CD1c-positive myeloid dendritic cell (primary cell): ENCODE measurements around the gene MED16.

Experiments
- DNase-seq: peaks from one replicate; pipeline ENCODE4 v3.0.0-alpha.2; 2016; ENCODE audit errors: extremely low spot score

MED16 gene

DNA sequence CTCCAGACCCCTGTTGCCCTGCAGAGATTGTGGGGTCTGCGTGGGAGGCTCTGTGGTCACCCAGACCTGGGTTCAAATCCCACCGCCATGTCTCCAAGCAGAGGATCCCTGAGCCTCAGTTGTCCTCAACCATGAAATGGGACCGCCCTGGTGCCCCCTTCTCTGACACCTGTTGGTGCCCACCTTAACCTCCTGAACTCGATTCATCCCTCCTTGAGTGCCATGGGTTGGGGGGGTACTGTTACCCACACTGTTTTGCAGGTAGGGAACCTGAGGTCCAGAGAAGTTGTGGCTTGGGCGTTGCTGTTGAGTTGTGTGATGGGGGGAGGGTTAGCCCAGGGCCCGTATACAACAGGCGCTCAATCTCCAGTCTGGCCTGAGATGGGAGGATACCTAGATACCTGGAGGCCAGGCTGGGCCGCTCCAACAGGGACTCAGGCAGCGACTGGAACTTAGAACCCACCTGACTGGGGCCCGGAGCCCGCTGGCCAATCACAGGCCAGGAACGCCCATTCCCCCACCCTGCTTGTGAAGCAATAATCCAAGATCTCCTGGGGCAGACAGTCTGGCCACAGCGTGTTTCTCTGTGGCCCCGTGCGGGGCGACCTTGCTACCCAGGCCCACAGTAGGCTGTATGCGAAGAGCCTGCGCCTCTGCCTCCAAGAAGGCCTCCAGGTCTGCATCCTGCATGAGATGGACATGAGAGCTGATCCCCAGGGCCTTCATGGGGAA is 35.6 kb upstream of the MED16 start:
- no peak for DNase-seq

DNA sequence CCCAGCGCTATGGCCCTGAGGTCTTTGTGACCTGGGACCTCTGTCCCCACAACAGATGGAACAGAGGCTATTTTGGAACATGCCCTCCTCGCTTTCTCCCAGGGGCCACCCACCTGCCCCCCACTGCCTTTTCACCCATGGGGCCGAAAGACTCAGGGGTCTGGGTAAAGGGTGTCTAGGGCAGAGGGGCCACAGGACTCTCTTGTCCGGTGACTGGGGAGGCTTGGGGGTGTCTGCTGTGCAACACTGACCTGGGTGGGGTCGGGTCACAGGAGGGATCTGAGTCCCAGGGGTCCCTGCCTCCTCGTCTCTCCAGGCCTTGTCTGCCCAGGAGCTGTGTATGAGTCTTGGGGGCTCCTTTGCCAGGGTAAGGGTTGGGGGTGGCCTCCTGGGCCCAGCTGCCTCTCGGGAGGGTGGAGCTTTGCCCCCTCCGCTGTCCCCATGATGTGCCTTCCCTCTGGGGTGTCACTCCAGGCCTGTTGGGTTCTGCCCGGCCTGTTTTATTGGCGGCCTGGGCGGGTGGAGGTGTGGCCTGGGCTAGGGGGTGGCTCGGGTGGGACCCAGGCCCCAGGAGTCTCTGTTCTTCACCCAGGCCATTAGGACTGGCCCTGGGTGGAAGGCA is 34.9 kb upstream of the MED16 start:
- no peak for DNase-seq

DNA sequence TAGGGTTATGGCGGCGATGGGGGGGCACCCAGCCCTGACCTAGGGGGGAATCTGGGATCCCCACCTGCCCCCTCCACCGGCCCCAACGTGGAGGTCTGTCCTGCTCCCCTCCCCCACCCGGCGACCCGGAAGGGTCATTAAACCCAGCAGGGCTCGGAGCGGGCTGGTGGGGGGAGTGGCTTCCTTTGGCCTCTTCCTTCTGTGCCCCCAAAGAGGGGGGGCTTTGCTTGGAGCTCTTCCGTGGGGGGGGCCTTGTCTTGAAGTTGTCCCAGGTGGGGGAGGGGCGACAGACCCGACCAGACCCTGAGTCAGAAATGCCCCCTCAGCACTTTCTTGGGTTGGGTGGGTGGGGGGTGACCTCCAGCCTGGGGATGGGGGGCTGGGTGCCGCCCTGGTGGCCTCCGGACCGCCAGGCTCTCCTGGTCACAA is 34.4 kb upstream of the MED16 start:
- DNase-seq, result no peak

DNA sequence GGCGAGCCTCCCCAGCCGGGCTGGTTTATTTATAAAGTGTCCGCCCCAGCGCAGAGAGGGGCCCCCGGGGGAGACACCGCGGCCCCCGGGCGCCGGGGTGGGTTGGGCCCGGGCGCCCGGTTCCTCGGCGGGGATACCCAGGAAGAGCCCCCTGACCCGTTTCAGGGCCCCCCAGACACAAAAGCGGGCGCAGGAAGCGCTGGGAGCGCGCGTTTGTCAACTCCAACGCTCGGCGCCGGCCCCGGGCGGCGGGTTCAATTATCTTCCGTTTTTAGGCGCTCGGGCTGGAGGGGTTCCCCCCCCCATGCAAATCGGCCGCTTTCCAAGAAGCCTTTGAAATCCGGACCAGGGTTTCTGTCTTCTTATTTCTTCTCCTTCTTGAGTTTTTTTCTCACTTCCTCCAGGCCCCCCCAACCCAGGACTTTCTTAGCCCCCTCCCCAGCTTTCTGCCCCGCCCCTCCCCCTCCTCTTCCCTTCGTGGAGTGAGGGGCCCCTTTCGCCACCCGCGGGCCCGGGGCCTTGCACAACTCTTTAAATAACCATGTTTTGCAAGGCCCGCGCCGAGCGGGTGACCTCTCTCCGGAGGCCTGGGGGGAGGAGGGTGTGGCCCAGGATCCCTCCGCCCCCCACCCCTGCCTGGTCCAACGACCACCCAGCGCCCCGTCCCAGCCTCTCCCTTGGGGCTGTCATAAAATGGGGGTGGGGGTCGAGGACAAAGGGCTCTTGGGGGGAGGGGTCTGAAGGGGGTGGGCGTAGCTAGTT is 33.8 kb upstream of the MED16 start:
- peak; percentile 88 for DNase-seq

DNA sequence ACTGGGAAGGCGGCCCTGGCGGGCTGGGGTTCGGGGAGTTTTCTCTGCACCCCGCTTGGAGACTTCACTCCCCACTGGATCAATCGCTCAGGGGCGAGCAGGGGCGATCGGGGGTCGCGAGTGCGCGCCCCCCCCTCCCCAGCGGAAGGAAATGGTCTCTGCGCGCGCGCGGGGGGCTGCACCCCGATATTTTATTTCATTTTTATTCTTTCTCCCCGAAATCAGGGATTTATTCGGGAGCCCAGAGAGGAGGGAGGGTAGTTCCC is 33.3 kb upstream of the MED16 start:
- DNase-seq, result no peak

- DNase-seq, result peak; percentile 87
These were observed 32.7 kb upstream of the MED16 start, which contains the start of gene ARID3A for GRCh38 chr19:925526-926322. TSS of gene ARID3A (plus strand) at chr19:926035. CDS start at chr19:929529, 3,494 bp downstream.

DNA sequence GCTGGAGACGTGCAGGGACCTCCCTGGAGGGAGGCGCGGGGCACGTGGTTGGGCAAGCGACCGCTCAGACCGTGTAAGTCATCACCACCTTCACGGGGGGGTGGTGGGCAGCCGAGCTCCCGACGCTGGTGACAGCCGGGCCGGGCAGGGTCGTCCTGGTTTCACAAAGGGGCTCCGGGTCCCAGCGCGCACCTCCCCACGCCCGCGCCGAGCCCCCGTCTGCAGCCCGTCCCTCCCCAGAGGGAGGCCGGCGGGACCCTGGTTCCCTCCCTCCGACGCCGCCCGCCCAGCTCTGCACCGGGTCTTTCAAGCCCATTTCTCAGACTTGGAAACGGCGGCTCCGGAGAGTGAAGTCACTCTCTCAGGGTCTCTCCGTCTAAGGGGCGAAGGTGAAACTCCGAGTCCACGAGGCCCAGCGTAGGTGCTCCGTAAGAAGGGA is 32.1 kb upstream of the MED16 start:
- DNase-seq, result no peak

DNA sequence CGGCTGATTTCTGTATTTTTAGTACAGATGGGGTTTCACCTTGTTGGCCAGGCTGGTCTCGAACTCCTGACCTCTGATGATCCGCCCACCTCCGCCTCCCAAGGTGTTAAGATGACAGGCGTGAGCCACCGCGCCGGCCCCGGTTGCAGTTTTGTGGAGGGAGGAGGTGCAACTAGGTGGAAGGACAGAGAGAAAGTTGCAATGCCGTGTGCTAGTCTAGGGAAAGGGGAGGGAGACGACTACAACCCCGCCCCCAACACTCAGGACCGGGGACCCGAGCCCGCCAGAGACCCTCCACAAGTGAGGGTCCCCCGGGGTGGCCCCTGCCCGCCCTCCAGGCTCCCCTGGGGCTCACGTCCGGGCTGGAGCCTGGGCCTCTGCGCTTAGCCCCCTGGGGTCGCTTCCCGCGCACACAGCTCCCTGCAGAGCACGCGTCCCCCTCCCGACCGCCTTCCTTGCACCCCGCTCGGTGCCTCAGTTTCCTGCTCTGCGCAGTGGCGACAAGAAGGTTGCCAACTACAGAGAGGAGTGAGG is 31.6 kb upstream of the MED16 start:
- no peak for DNase-seq

- DNase-seq, result peak; percentile 65
These were observed 27.3 kb upstream of the MED16 start for GRCh38 chr19:920051-920864.

GRCh38 chr19:919199-920050 is 26.4 kb upstream of the MED16 start:
- DNase-seq, result peak; percentile 29

GRCh38 chr19:918481-919198 is 25.7 kb upstream of the MED16 start:
- DNase-seq, result no peak

DNA sequence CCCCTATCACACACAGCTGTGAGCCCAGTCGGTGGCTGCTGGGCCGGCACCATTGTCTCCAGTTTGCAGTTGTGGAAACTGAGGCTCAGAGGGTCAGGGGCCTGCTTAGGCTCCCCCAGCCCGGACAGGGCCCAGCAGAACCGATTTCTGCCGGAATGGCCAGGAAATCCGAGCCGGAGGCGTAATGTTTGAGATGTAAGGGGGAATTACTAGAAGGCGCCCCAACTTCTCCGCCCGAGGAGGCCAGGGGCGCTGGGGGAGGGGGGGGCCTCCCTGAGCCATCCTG is 25.1 kb upstream of the MED16 start:
- DNase-seq, result no peak

- DNase-seq, result peak; percentile 52
These were observed 24.6 kb upstream of the MED16 start, which contains the start of gene KISS1R for GRCh38 chr19:917323-918151. TSS of gene KISS1R (plus strand) at chr19:917333. CDS start at chr19:917503, 170 bp downstream.

DNA sequence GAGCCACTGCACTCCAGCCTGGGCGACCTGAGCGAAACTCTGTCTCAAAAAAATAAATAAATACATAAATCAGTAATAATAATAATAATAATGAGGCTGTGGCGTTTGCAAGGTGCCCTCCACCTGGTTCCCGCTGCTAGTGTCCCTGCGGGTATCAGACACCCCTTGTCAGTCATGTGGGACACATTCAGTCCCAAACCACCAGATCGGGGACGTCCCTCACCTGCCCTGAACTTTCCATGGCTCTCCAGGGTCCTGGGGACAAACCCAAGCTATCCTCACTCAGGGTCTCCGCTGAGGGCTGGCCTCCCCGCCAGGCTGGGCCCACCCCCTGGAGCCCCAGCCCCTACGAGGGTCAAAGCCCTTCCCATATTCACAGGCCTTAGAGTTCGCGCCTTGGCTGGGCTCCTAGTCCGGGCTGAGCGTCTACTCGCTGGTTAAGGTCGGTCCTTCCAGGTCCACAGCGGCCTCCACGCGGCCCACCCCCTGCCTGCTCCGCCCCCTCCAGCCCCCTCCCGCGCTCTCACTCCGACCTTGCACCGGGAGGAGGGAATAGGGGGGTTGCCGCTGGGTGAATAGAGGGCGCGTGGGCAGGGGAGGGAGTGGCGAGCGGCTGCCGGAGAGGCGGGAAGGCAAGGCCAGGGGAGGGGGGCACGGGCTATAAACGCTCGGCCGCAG is 23.8 kb upstream of the MED16 start:
- peak; percentile 13 for DNase-seq

GRCh38 chr19:913080-913748 is 20.2 kb upstream of the MED16 start, which contains the start of gene R3HDM4:
TSS of gene R3HDM4 (minus strand) at chr19:913219. CDS start at chr19:913157, 62 bp downstream.
- peak; percentile 90 for DNase-seq

GRCh38 chr19:912181-913079 is 19.4 kb upstream of the MED16 start:
- DNase-seq, result no peak
